SH-SY5Y (cell line): ENCODE results near the gene ANXA7.

Source experiments
- GATA2 ChIP-seq: IDR thresholded peaks from 2 replicates; pipeline ENCODE4 v1.6.1; 2011; ENCODE audit warnings: mild to moderate bottlenecking, low read depth, low read length
- GATA3 ChIP-seq: IDR thresholded peaks from 2 replicates; pipeline ENCODE4 v1.6.1; 2011; ENCODE audit warnings: low read depth, mild to moderate bottlenecking, low read length, moderate library complexity

DNA sequence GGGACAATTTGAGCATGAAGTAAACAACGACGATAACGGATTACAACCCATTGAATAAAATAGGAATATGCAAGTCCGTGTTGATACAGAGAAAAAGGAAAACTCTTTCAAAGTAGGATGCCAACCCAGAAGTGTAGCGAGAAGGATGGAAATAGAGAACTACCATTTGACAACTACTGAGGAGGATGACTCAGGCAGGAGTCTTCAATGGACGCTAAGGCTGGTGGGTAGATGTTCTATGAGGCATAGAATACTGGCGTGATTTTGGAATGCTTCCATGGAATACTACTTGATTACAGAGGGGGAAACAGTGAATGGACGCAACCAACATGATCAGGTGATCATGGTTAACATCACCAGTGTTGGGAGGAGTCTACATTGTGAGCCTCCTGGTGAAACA, 54.4 kb downstream of the ANXA7 start:
- no peak for TF ChIP-seq GATA3
- TF ChIP-seq GATA2, result no peak
